H1 (cell line): Measurements from ENCODE around the gene DDX59.

Experiments used
- BCL11A ChIP-seq, 2 experiments: IDR thresholded peaks; one replicate each; pipeline ENCODE4 v1.6.1; 2011; ENCODE audit warnings: low read depth in 2 of 2, low read length in 2 of 2, mild to moderate bottlenecking in 2 of 2
- CTCF ChIP-seq, 3 experiments: IDR thresholded peaks; 1 replicate in 2 of 3; 2 replicates in 1 of 3; pipeline versions ENCODE4 v1.5.1 to v1.6.1; 2011; ENCODE audit warnings: low read length in 3 of 3, mild to moderate bottlenecking in 3 of 3, inconsistent platforms in 2 of 3, low read depth in 1 of 3, moderate library complexity in 1 of 3; ENCODE audit not compliant: insufficient read depth in 1 of 3; ENCODE audit errors: control extremely low read depth in 1 of 3
- GABPA ChIP-seq: IDR thresholded peaks from 2 replicates; pipeline ENCODE4 v1.6.1; 2011; ENCODE audit warnings: mild to moderate bottlenecking, low read length, moderate library complexity, borderline replicate concordance; ENCODE audit not compliant: insufficient read depth
- POLR2AphosphoS5 ChIP-seq: IDR thresholded peaks from 2 replicates; pipeline ENCODE4 v1.6.1; 2011; ENCODE audit warnings: low read depth, low read length
- RXRA ChIP-seq: IDR thresholded peaks from 2 replicates; pipeline ENCODE4 v1.6.1; 2011; ENCODE audit warnings: low read depth, mild to moderate bottlenecking, low read length, moderate library complexity; ENCODE audit not compliant: insufficient read depth
- SRF ChIP-seq: IDR thresholded peaks from 2 replicates; pipeline ENCODE4 v1.6.1; 2011; ENCODE audit warnings: mild to moderate bottlenecking, low read depth, low read length, moderate library complexity
- TCF12 ChIP-seq: IDR thresholded peaks from 2 replicates; pipeline ENCODE4 v1.6.1; 2011; ENCODE audit warnings: low read depth, mild to moderate bottlenecking, low read length
- ZNF274 ChIP-seq: IDR thresholded peaks from 2 replicates; pipeline ENCODE4 v1.7.0; 2012; ENCODE audit warnings: low read length, borderline replicate concordance; ENCODE audit errors: extremely low read depth
- TF ChIP-seq, protein P1 (sequence below): IDR thresholded peaks from 2 replicates; pipeline ENCODE4 v1.6.1; 2011; ENCODE audit warnings: low read length, improper control_type of control experiment

DNA sequence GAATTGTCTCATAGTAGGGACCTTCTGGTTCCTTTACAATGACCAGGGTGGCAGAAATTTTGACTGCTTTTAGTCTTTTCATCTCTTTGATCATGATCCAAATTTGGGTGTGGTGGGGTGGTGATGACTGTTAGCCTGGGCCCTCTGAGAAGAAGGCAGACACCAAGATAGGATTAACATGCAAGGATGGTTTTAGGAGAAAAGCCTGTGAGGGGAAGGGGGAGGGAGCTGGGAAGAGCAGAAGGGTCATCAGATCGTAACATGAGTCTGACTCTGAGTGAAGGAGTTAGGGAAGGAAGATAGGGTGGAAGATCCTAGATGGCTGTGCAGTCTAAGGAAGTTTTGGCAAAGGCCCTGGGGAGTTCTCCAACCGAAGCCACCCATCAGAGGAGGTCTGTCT is 40.5 kb upstream of the DDX59 start:
- TF ChIP-seq POLR2AphosphoS5 (no peak), SRF (no peak), GABPA (no peak), CTCF (IDR thresholded peaks at IDR 0.05; ENCODE audit: control extremely low read depth in 1 of 3, insufficient read depth in 1 of 3, low read depth in 1 of 3, low read length in 3 of 3) (no peak), BCL11A (IDR thresholded peaks at IDR 0.05; ENCODE audit: low read depth in 2 of 2, low read length in 2 of 2) (no peak), RXRA (no peak), ZNF274 (no peak), TCF12 (no peak)
- TF ChIP-seq, protein P1, sequence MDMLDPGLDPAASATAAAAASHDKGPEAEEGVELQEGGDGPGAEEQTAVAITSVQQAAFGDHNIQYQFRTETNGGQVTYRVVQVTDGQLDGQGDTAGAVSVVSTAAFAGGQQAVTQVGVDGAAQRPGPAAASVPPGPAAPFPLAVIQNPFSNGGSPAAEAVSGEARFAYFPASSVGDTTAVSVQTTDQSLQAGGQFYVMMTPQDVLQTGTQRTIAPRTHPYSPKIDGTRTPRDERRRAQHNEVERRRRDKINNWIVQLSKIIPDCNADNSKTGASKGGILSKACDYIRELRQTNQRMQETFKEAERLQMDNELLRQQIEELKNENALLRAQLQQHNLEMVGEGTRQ = no peak
